HepG2 (cell line): ENCODE results near the gene ENTPD6. TPM values are rescaled to one million over a fixed set of nuclear protein-coding genes. Genes with fewer than 3 reads are reported as not detected.
A peak's percentile ranks its signal among the peaks of the same experiment; 100 is the strongest.

Source experiments
- CBX5 ChIP-seq: sonication (generic); formaldehyde crosslinking; IDR thresholded peaks from 2 replicates; pipeline ENCODE4 v1.4.0; 2020; ENCODE audit warnings: missing genetic modification reagents, borderline replicate concordance
- ERF ChIP-seq: IDR thresholded peaks from 2 replicates; pipeline ENCODE4 v1.6.1; 2018; ENCODE audit warnings: missing biosample characterization, missing genetic modification reagents
- MIER3 ChIP-seq: IDR thresholded peaks from 2 replicates; pipeline ENCODE4 v1.6.1; 2016; ENCODE audit warnings: missing compliant biosample characterization, borderline replicate concordance
- RXRA ChIP-seq: sonication (generic); formaldehyde crosslinking; IDR thresholded peaks from 2 replicates; pipeline ENCODE4 v1.5.1; 2020; ENCODE audit warnings: missing genetic modification reagents
- ZHX2 ChIP-seq, 2 experiments: sonication (generic) in 1 of 2; formaldehyde crosslinking in 1 of 2; IDR thresholded peaks; 2 replicates each; pipeline versions ENCODE4 v1.6.1 to v1.9.0; 2014 to 2022; ENCODE audit warnings: antibody characterized with exemption in 1 of 2, borderline replicate concordance in 1 of 2, inconsistent platforms in 1 of 2, low read depth in 1 of 2, missing genetic modification reagents in 1 of 2
- ZNF292 ChIP-seq: sonication (generic); formaldehyde crosslinking; IDR thresholded peaks from 2 replicates; pipeline ENCODE4 v1.8.1; 2022; ENCODE audit warnings: mild to moderate bottlenecking, low read depth, missing genetic modification reagents, borderline replicate concordance
- ZNF383 ChIP-seq: sonication (generic); formaldehyde crosslinking; IDR thresholded peaks from 2 replicates; pipeline ENCODE4 v1.4.0; 2020; ENCODE audit warnings: missing genetic modification reagents, mild to moderate bottlenecking, borderline replicate concordance
- ZNF543 ChIP-seq: sonication (generic); formaldehyde crosslinking; IDR thresholded peaks from 2 replicates; pipeline ENCODE4 v1.4.0; 2020; ENCODE audit warnings: mild to moderate bottlenecking, missing genetic modification reagents
- ZNF841 ChIP-seq: sonication (generic); formaldehyde crosslinking; IDR thresholded peaks from 2 replicates; pipeline ENCODE4 v1.8.1; 2023; ENCODE audit warnings: missing genetic modification reagents, borderline replicate concordance
- ZSCAN29 ChIP-seq: sonication (generic); formaldehyde crosslinking; conservative IDR thresholded peaks from 2 replicates; pipeline ENCODE4 v1.4.0; 2020; ENCODE audit warnings: mild to moderate bottlenecking, missing genetic modification reagents
- polyA plus RNA-seq, 8 experiments: library from polyadenylated mRNA; depleted of rRNA in 3 of 8; stranded (reverse) in 7 of 8; unstranded in 1 of 8; fragments of >200 nt; fragmentation: Illumina TruSeq in 4 of 8; extraction: Trizol in 4 of 8; gene quantifications; 2 replicates each; pipeline versions ENCODE4 v1.2.1 to v1.2.3, GENCODE V29; 2011 to 2016; ENCODE audit warnings: low read depth in 4 of 8, missing spikeins in 1 of 8, mixed read lengths in 1 of 8; ENCODE audit not compliant: insufficient read depth in 1 of 8
- total RNA-seq, 5 experiments: library from RNA; depleted of rRNA; stranded (reverse); fragments of >200 nt; fragmentation: Illumina TruSeq; extraction: Trizol; gene quantifications; 2 replicates each; pipeline ENCODE4 v1.2.3, GENCODE V29; 2016; ENCODE audit warnings: low read depth in 1 of 5
- TF ChIP-seq, protein P1 (sequence below): sonication (generic); formaldehyde crosslinking; IDR thresholded peaks from 2 replicates; pipeline ENCODE4 v1.9.0; 2022; ENCODE audit warnings: missing genetic modification reagents, mild to moderate bottlenecking, borderline replicate concordance
- TF ChIP-seq, protein P2 (sequence below), 2 experiments: sonication (generic) in 1 of 2; formaldehyde crosslinking in 1 of 2; IDR thresholded peaks; 2 replicates each; pipeline versions ENCODE4 v1.4.0 to v1.6.1; 2018 to 2020; ENCODE audit warnings: missing genetic modification reagents in 2 of 2, borderline replicate concordance in 1 of 2, low read depth in 1 of 2, mild to moderate bottlenecking in 1 of 2, missing biosample characterization in 1 of 2

Gene ENTPD6
- total and polyA plus RNA-seq, 2 of the 13 experiments (the other 11 are each of a cell fraction or from before 2014, with no cell fraction given), result 164 to 172 TPM

- no peak for TF ChIP-seq ZHX2 (IDR thresholded peaks at IDR 0.05; ENCODE audit: low read depth)
- peak; percentile 19; the same call in 1 of the 2 replicates for TF ChIP-seq ZHX2 (CRISPR knock-in tag; IDR thresholded peaks at IDR 0.05; ENCODE audit: borderline replicate concordance)
- no peak; the same call in 1 of the 2 replicates for TF ChIP-seq RXRA (CRISPR knock-in tag)
- TF ChIP-seq ZNF383 (CRISPR knock-in tag), result peak; percentile 20; the same call in 1 of the 2 replicates
- 0 out of 2 replicates have a peak, but pooled peaks have one; percentile 45 for TF ChIP-seq CBX5 (CRISPR knock-in tag)
- TF ChIP-seq ZNF543 (CRISPR knock-in tag), result peak; percentile 67
- TF ChIP-seq, protein P1, sequence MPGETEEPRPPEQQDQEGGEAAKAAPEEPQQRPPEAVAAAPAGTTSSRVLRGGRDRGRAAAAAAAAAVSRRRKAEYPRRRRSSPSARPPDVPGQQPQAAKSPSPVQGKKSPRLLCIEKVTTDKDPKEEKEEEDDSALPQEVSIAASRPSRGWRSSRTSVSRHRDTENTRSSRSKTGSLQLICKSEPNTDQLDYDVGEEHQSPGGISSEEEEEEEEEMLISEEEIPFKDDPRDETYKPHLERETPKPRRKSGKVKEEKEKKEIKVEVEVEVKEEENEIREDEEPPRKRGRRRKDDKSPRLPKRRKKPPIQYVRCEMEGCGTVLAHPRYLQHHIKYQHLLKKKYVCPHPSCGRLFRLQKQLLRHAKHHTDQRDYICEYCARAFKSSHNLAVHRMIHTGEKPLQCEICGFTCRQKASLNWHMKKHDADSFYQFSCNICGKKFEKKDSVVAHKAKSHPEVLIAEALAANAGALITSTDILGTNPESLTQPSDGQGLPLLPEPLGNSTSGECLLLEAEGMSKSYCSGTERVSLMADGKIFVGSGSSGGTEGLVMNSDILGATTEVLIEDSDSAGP (CRISPR knock-in tag), result peak; percentile 87; the same call in 1 of the 2 replicates
- TF ChIP-seq ERF, result no peak
- no peak for TF ChIP-seq ZNF841 (CRISPR knock-in tag)
- no peak for TF ChIP-seq ZSCAN29 (CRISPR knock-in tag)
- TF ChIP-seq ZNF292 (CRISPR knock-in tag), result peak; percentile 91
- TF ChIP-seq MIER3 (CRISPR knock-in tag), result peak; percentile 60; the same call in 1 of the 2 replicates
- TF ChIP-seq, protein P2, sequence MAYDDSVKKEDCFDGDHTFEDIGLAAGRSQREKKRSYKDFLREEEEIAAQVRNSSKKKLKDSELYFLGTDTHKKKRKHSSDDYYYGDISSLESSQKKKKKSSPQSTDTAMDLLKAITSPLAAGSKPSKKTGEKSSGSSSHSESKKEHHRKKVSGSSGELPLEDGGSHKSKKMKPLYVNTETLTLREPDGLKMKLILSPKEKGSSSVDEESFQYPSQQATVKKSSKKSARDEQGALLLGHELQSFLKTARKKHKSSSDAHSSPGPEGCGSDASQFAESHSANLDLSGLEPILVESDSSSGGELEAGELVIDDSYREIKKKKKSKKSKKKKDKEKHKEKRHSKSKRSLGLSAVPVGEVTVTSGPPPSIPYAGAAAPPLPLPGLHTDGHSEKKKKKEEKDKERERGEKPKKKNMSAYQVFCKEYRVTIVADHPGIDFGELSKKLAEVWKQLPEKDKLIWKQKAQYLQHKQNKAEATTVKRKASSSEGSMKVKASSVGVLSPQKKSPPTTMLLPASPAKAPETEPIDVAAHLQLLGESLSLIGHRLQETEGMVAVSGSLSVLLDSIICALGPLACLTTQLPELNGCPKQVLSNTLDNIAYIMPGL (CRISPR knock-in tag; IDR thresholded peaks at IDR 0.05; ENCODE audit: borderline replicate concordance in 1 of 2, low read depth in 1 of 2), result peak; percentile 95 to 97
Observed at GRCh38 chr20:25247000-25247517, 51.5 kb downstream of the ENTPD6 start (continued).
